ENCODE measurements around the gene C16orf86.
A peak's percentile ranks its signal among the peaks of the same experiment; 100 is the strongest.

Gene C16orf86

GRCh38 chr16:67667453-67667816 lies 821 bp downstream of the C16orf86 start:
- H3K27me3 ChIP-seq (ENCODE audit: insufficient read depth, low read depth, severe bottlenecking), result no peaks in the 10 kb centered on the region
- TF ChIP-seq, protein P1, sequence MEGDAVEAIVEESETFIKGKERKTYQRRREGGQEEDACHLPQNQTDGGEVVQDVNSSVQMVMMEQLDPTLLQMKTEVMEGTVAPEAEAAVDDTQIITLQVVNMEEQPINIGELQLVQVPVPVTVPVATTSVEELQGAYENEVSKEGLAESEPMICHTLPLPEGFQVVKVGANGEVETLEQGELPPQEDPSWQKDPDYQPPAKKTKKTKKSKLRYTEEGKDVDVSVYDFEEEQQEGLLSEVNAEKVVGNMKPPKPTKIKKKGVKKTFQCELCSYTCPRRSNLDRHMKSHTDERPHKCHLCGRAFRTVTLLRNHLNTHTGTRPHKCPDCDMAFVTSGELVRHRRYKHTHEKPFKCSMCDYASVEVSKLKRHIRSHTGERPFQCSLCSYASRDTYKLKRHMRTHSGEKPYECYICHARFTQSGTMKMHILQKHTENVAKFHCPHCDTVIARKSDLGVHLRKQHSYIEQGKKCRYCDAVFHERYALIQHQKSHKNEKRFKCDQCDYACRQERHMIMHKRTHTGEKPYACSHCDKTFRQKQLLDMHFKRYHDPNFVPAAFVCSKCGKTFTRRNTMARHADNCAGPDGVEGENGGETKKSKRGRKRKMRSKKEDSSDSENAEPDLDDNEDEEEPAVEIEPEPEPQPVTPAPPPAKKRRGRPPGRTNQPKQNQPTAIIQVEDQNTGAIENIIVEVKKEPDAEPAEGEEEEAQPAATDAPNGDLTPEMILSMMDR (IDR thresholded peaks at IDR 0.05; ENCODE audit: low read depth, low read length), result no peak
- peaks cover 24% of the 10 kb centered on the region for H3K36me3 ChIP-seq
- peak overlapping the region; percentile 55 for H3K4me3 ChIP-seq (ENCODE audit: low read depth, low read length)
- DNase-seq, result no peak
- no peaks in the 10 kb centered on the region for H3K9me3 ChIP-seq (ENCODE audit: severe bottlenecking)
- peak overlapping the region; percentile 88 for H3K27ac ChIP-seq

DNA sequence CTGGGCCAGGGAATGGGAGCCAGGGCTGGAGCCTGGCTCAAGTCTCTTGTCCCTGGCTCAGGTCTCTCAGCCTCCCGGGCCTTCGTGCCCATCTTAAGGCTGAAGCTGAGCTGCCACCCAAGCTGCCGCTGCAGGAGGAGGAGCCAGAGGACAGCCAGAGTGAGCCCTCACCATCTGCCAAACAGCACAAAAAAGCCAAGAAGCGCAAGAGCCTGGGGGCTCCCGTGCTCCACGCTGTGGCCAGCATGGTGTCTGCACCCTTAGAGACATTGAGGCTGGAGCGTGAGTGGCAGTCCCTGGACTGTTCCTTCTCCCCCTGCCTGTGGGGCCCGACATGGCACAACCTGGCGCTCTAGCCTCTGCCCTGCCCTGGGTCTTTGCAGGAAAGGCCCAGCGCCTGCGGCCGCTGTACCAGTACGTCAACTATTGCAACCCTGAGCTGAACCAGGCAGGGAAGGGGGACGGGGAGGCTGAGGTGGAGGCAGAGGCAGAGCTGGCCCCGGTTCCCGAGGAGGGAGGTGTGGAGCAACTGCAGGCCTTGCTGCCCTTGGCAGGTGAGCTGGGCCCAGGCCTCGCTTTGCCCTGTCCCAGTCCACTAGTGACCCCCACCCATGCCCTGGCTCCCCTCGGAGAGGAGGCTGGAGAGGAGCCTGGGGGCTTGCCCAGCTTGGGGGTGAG lies 1.3 kb downstream of the C16orf86 start:
- Histone ChIP-seq H3K27me3 (ENCODE audit: insufficient read depth, low read depth, severe bottlenecking) (no peaks in the 10 kb centered on the region), H3K9me3 (ENCODE audit: severe bottlenecking) (no peaks in the 10 kb centered on the region), H3K4me3 (ENCODE audit: low read depth, low read length) (peak overlapping the region; percentile 55), H3K36me3 (peaks cover 19% of the 10 kb centered on the region), H3K27ac (peak overlapping the region; percentile 88)
- DNase-seq, result peak; percentile 96
- TF ChIP-seq, protein P1 (IDR thresholded peaks at IDR 0.05; ENCODE audit: low read depth, low read length), result peak; percentile 98

GRCh38 chr16:67668495-67669157 lies 2.0 kb downstream of the C16orf86 start:
- no peaks in the 10 kb centered on the region for H3K9me3 ChIP-seq (ENCODE audit: severe bottlenecking)
- H3K27ac ChIP-seq, result peak overlapping the region; percentile 25
- no peak overlapping the region for H3K4me3 ChIP-seq (ENCODE audit: low read depth, low read length)
- H3K36me3 ChIP-seq, result peaks cover 12% of the 10 kb centered on the region
- H3K27me3 ChIP-seq (ENCODE audit: insufficient read depth, low read depth, severe bottlenecking), result no peaks in the 10 kb centered on the region
- TF ChIP-seq, protein P1 (IDR thresholded peaks at IDR 0.05; ENCODE audit: low read depth, low read length), result 0 out of 2 replicates have a peak, but pooled peaks have one; percentile 9
- DNase-seq, result no peak

DNA sequence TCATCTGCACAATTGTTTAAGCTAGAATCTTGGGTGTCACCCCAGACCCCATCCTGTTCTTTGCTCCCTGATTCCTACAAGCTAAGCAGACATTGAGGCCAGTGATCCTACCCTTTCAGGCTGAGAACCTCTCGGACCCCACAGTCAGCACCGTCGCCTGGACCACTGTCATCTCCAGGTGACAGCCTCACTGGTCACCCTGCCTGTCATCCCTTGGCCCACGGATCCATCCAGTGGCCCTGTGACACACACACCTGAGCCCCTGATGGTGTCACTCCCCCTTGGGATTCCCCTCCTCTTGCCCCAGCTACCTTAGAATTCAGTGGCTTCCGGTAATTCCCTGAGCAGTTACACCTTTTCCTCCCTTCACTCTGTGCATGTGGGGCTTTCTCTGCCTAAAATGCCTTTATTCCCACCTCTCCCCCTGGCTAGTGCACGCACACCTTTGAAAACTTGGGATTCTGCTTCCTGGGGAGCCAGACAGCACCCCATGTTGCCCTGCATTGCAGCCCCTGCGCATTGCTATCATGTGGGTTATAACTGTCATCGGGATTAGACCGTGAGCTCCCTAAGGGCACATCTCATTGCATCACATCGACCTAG lies 3.0 kb downstream of the C16orf86 start:
- no peak overlapping the region for H3K27ac ChIP-seq
- TF ChIP-seq, protein P1 (IDR thresholded peaks at IDR 0.05; ENCODE audit: low read depth, low read length), result no peak
- H3K36me3 ChIP-seq, result peaks cover 2% of the 10 kb centered on the region
- H3K9me3 ChIP-seq (ENCODE audit: severe bottlenecking), result no peaks in the 10 kb centered on the region
- no peak for DNase-seq
- no peaks in the 10 kb centered on the region for H3K27me3 ChIP-seq (ENCODE audit: insufficient read depth, low read depth, severe bottlenecking)
- H3K4me3 ChIP-seq (ENCODE audit: low read depth, low read length), result no peak overlapping the region

GRCh38 chr16:67672306-67672705 lies 5.7 kb downstream of the C16orf86 start:
- Histone ChIP-seq H3K36me3 (peaks cover 1% of the 10 kb centered on the region), H3K9me3 (ENCODE audit: severe bottlenecking) (no peaks in the 10 kb centered on the region), H3K27me3 (ENCODE audit: insufficient read depth, low read depth, severe bottlenecking) (no peaks in the 10 kb centered on the region), H3K4me3 (ENCODE audit: low read depth, low read length) (no peak overlapping the region), H3K27ac (no peak overlapping the region)
- TF ChIP-seq, protein P1 (IDR thresholded peaks at IDR 0.05; ENCODE audit: low read depth, low read length), result no peak
- no peak for DNase-seq
